SK-N-SH (cell line): ENCODE data around the gene ENOX2. TPM values are rescaled to one million over a fixed set of nuclear protein-coding genes. Genes with fewer than 3 reads are reported as not detected.
"Not testable (repeated sequence)": the region's sequence is repeated elsewhere in the genome, so short reads cannot be mapped to it uniquely, and the experiment has no call there.

Experiments used
- CTCF ChIA-PET: fragments of 300-600, 350-600 bp; formaldehyde crosslinking; extraction: SDS; loops from one replicate; lab custom pipeline; 2021; lab: Yijun Ruan, JAX
- POLR2A ChIA-PET: fragments of 350-600 bp; sonication (Branson Sonifier 250); formaldehyde crosslinking; extraction: SDS; loops from one replicate; lab custom pipeline; 2020; ENCODE audit warnings: antibody characterized with exemption, inconsistent platforms; lab: Yijun Ruan, JAX
- DNase-seq: peaks from one replicate; pipeline ENCODE4 v3.0.0; 2012
- H2AFZ ChIP-seq: fragments of 200-600 bp; sonication (generic); 2 replicates; pipeline ENCODE4 v1.8.1; 2016; ENCODE audit warnings: antibody characterized with exemption, mild to moderate bottlenecking, low read depth
- H3F3A ChIP-seq: fragments of 200-600 bp; sonication (generic); replicated peaks from 2 replicates; pipeline ENCODE3; 2016; ENCODE audit warnings: antibody characterized with exemption, mild to moderate bottlenecking; ENCODE audit not compliant: insufficient read depth
- H3K27ac ChIP-seq, 2 experiments: fragments of 200-500 bp in 1 of 2; fragments of 200-600 bp in 1 of 2; sonication (Bioruptor generic) in 1 of 2; sonication (generic), shearing (Covaris generic) in 1 of 2; 2 replicates each; pipeline versions ENCODE4 v1.5.1 to v1.6.1; 2014 to 2016; ENCODE audit warnings: low read depth in 2 of 2, inconsistent platforms in 1 of 2, low read length in 1 of 2, mild to moderate bottlenecking in 1 of 2, mixed read lengths in 1 of 2
- H3K27me3 ChIP-seq: fragments of 200-600 bp; sonication (generic), shearing (Covaris generic); 2 replicates; pipeline ENCODE4 v1.6.1; 2016; ENCODE audit warnings: mixed run types; ENCODE audit not compliant: insufficient read depth
- H3K36me3 ChIP-seq, 2 experiments: fragments of 200-500 bp in 1 of 2; fragments of 200-600 bp in 1 of 2; sonication (Bioruptor generic) in 1 of 2; sonication (generic) in 1 of 2; replicated peaks in 1 of 2; 2 replicates each; pipeline versions ENCODE3 to v1.5.1; 2014 to 2016; ENCODE audit warnings: low read length in 1 of 2, mild to moderate bottlenecking in 1 of 2; ENCODE audit not compliant: insufficient read depth in 2 of 2, control insufficient read depth in 1 of 2
- H3K4me1 ChIP-seq, 2 experiments: fragments of 200-500 bp in 1 of 2; fragments of 200-600 bp in 1 of 2; sonication (Bioruptor generic) in 1 of 2; sonication (generic), shearing (Covaris generic) in 1 of 2; 2 replicates each; pipeline versions ENCODE4 v1.5.1 to v1.6.1; 2014 to 2016; ENCODE audit warnings: low read depth in 1 of 2, low read length in 1 of 2, mixed run types in 1 of 2; ENCODE audit not compliant: insufficient read depth in 2 of 2, control insufficient read depth in 1 of 2
- H3K4me2 ChIP-seq: fragments of 200-600 bp; sonication (generic), shearing (Covaris generic); 2 replicates; pipeline ENCODE4 v1.6.1; 2017; ENCODE audit warnings: mixed run types
- H3K4me3 ChIP-seq, 2 experiments: fragments of 200-500 bp in 1 of 2; fragments of 200-600 bp in 1 of 2; sonication (Bioruptor generic) in 1 of 2; sonication (generic), shearing (Covaris generic) in 1 of 2; 2 replicates each; pipeline versions ENCODE4 v1.5.1 to v1.8.1; 2014 to 2016; ENCODE audit warnings: low read depth in 2 of 2, inconsistent platforms in 1 of 2, low read length in 1 of 2, mild to moderate bottlenecking in 1 of 2, mixed read lengths in 1 of 2, moderate library complexity in 1 of 2
- H3K79me2 ChIP-seq: fragments of 200-600 bp; sonication (generic); 2 replicates; pipeline ENCODE4 v1.8.1; 2017; ENCODE audit warnings: mild to moderate bottlenecking; ENCODE audit not compliant: insufficient read depth
- H3K9ac ChIP-seq: fragments of 200-600 bp; sonication (generic); 2 replicates; pipeline ENCODE4 v1.6.1; 2017; ENCODE audit warnings: mixed run types
- H3K9me2 ChIP-seq: fragments of 200-600 bp; sonication (generic); 2 replicates; pipeline ENCODE4 v1.6.1; 2017; ENCODE audit warnings: mixed run types
- H3K9me3 ChIP-seq: fragments of 200-600 bp; sonication (generic); 2 replicates; pipeline ENCODE4 v1.6.1; 2017; ENCODE audit warnings: mixed run types, mild to moderate bottlenecking, moderate library complexity
- H4K20me1 ChIP-seq: fragments of 200-600 bp; sonication (generic); 2 replicates; pipeline ENCODE4 v1.6.1; 2017; ENCODE audit warnings: mild to moderate bottlenecking, mixed run types; ENCODE audit not compliant: insufficient read depth
- CTCF ChIP-seq: fragments of 200-600 bp; sonication (generic); IDR thresholded peaks from 2 replicates; pipeline ENCODE4 v1.6.1; 2017; ENCODE audit warnings: antibody characterized with exemption, mild to moderate bottlenecking, moderate library complexity
- ELF1 ChIP-seq: IDR thresholded peaks from 2 replicates; pipeline ENCODE4 v1.4.0; 2012
- FOXM1 ChIP-seq: IDR thresholded peaks from 2 replicates; pipeline ENCODE4 v1.4.0; 2012; ENCODE audit warnings: low read depth, mild to moderate bottlenecking
- JUND ChIP-seq: IDR thresholded peaks from 2 replicates; pipeline ENCODE4 v1.4.0; 2012
- MXI1 ChIP-seq: IDR thresholded peaks from 2 replicates; pipeline ENCODE4 v1.6.1; 2012; ENCODE audit warnings: mild to moderate bottlenecking, low read depth, low read length, improper control_type of control experiment
- NFIC ChIP-seq: IDR thresholded peaks from 2 replicates; pipeline ENCODE4 v1.4.0; 2012; ENCODE audit warnings: borderline replicate concordance
- NRF1 ChIP-seq: IDR thresholded peaks from 2 replicates; pipeline ENCODE4 v1.6.1; 2012; ENCODE audit warnings: low read depth, mild to moderate bottlenecking, low read length
- PBX3 ChIP-seq: IDR thresholded peaks from 2 replicates; pipeline ENCODE4; 2012
- RAD21 ChIP-seq: IDR thresholded peaks from 2 replicates; pipeline ENCODE4 v1.6.1; 2012; ENCODE audit warnings: mild to moderate bottlenecking, low read length
- REST ChIP-seq: IDR thresholded peaks from 2 replicates; pipeline ENCODE4 v1.6.1; 2012; ENCODE audit warnings: mild to moderate bottlenecking, low read depth, low read length, moderate library complexity
- RFX5 ChIP-seq: IDR thresholded peaks from 2 replicates; pipeline ENCODE4 v1.6.1; 2012; ENCODE audit warnings: mild to moderate bottlenecking, improper control_type of control experiment, low read length
- RXRA ChIP-seq: IDR thresholded peaks from 2 replicates; pipeline ENCODE4 v1.4.0; 2012; ENCODE audit warnings: low read depth, mild to moderate bottlenecking, borderline replicate concordance
- SMC3 ChIP-seq: IDR thresholded peaks from 2 replicates; pipeline ENCODE4 v1.6.1; 2012; ENCODE audit warnings: low read depth, low read length, improper control_type of control experiment
- TAF1 ChIP-seq: IDR thresholded peaks from 2 replicates; pipeline ENCODE4 v1.6.1; 2012; ENCODE audit warnings: low read depth, mild to moderate bottlenecking, low read length, moderate library complexity, borderline replicate concordance
- TEAD4 ChIP-seq: IDR thresholded peaks from 2 replicates; pipeline ENCODE4 v1.4.0; 2012; ENCODE audit warnings: mild to moderate bottlenecking, borderline replicate concordance; ENCODE audit not compliant: insufficient read depth
- USF2 ChIP-seq: fragments of 150-350 bp; IDR thresholded peaks from 2 replicates; pipeline ENCODE4 v1.6.1; 2017; ENCODE audit warnings: antibody characterized with exemption, low read length, low read depth, borderline replicate concordance
- YY1 ChIP-seq: IDR thresholded peaks from 2 replicates; pipeline ENCODE4 v1.4.0; 2012; ENCODE audit warnings: low read depth, mild to moderate bottlenecking
- WGBS: methylation state at CpG from one replicate; pipeline ENCODE4 v1.1.6; 2017; ENCODE audit warnings: low lambda C conversion rate; 5-methylcytosine and 5-hydroxymethylcytosine counted together
- polyA plus RNA-seq, 3 experiments: library from polyadenylated mRNA; depleted of rRNA; stranded (reverse); fragments of >200 nt; gene quantifications; 2 replicates each; pipeline ENCODE4 v1.2.3, GENCODE V29; 2012

ENOX2 gene
- polyA plus RNA-seq, 1 of the 3 experiments (the other 2 are of a cell fraction): 8.8 TPM

GRCh38 chrX:130714135-130714534, 188.9 kb downstream of the ENOX2 start (continued):
- TF ChIP-seq RFX5: no peak
- no peak for TF ChIP-seq REST
- TF ChIP-seq JUND: no peak
- TF ChIP-seq PBX3: no peak

- H3K79me2 ChIP-seq, H3K4me3 ChIP-seq, H2AFZ ChIP-seq, H3K27me3 ChIP-seq, H3K27ac ChIP-seq, H3K4me2 ChIP-seq, H3K4me1 ChIP-seq, H4K20me1 ChIP-seq, POLR2A ChIA-PET, H3K9ac ChIP-seq, H3K9me3 ChIP-seq, DNase-seq, H3K9me2 ChIP-seq, H3F3A ChIP-seq, H3K36me3 ChIP-seq: not testable (repeated sequence)
- WGBS: 58% methylated on average over 6 of the region's 6 CpGs
- CTCF ChIA-PET: interaction anchor here (1.0 kb wide), 1 partner anchor 8 kb away, joined by 4 read pairs; no protein-coding TSS in a partner anchor
Observed at GRCh38 chrX:130709178-130709577, 193.8 kb downstream of the ENOX2 start.

GRCh38 chrX:130705591-130705990, 197.4 kb downstream of the ENOX2 start:
- no peaks in the 10 kb centered on the region for H4K20me1 ChIP-seq
- no peaks in the 10 kb centered on the region for H3F3A ChIP-seq
- no peak overlapping the region for H3K9ac ChIP-seq
- H3K27ac ChIP-seq: no peak overlapping the region
- no peaks in the 10 kb centered on the region for H3K9me2 ChIP-seq
- no peaks in the 10 kb centered on the region for H3K36me3 ChIP-seq
- DNase-seq: no peak
- no peak overlapping the region for H2AFZ ChIP-seq
- H3K4me2 ChIP-seq: no peak overlapping the region
- WGBS: 36% methylated on average over 3 of the region's 3 CpGs
- ChIA-PET CTCF (no interaction called here), POLR2A (no interaction called here)
- no peak for TF ChIP-seq TAF1
- TF ChIP-seq YY1: no peak
- TF ChIP-seq FOXM1: no peak
- no peak for TF ChIP-seq RAD21
- no peak for TF ChIP-seq USF2
- no peak for TF ChIP-seq NRF1
- TF ChIP-seq CTCF: no peak
- no peak for TF ChIP-seq MXI1
- no peak for TF ChIP-seq ELF1
- no peak for TF ChIP-seq RFX5
- TF ChIP-seq NFIC: no peak
- no peak for TF ChIP-seq TEAD4
- no peak for TF ChIP-seq SMC3
- TF ChIP-seq RXRA: no peak
- no peak overlapping the region for H3K4me3 ChIP-seq
- no peaks in the 10 kb centered on the region for H3K27me3 ChIP-seq
- peaks cover 0 to 4% of the 10 kb centered on the region in 2 experiments; a peak in 2 of 4 replicates for H3K4me1 ChIP-seq
- no peaks in the 10 kb centered on the region for H3K9me3 ChIP-seq
- no peaks in the 10 kb centered on the region for H3K79me2 ChIP-seq
